Medulla oblongata (tissue), 1 donor: ENCODE measurements around the gene EDN3.

ENCODE experiments used
- DNase-seq: peaks from one replicate; pipeline ENCODE4 v3.0.0-alpha.2; 2015; ENCODE audit errors: extremely low spot score

The EDN3 gene, protein sequence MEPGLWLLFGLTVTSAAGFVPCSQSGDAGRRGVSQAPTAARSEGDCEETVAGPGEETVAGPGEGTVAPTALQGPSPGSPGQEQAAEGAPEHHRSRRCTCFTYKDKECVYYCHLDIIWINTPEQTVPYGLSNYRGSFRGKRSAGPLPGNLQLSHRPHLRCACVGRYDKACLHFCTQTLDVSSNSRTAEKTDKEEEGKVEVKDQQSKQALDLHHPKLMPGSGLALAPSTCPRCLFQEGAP

DNA sequence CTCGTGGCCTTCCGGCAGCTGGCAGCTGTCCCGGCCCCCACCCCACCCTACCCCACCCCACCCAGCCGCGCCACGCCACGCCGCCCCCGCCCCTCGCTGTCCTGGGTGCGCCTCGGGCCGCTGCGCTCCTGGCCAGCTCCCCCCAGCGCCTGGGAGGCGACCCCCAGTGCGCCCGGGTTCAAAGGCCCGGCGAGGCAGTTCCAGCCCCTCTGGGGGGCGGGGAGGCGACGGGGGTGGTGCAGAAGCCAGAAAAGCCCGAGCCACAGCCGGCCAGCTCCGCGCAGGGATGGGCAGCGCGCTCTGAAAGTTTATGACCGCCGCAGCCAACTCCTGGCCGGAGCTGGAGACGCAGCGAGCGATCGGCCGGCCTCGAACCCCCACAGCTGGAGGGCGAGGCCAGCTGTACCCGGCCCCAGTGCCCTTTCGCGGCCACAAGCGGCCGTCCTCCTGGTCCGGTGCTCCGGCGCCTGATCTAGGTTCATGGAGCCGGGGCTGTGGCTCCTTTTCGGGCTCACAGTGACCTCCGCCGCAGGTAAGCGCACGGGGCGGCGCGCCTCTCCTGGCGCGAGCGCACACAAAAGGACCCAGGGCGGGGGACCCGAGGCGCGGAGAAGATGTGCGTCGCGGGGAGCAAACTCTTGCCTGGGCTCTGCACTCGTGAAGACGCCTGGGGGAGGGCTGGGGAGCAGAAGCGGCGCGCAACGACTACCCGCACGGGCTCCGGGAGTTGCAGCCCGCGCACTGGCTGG is at the start of gene EDN3:
Gene EDN3, plus strand, starts transcription at position 279 of the 749 bp plus-strand sequence. Its CDS starts 202 bp downstream, at position 481.
- DNase-seq: no peak

DNA sequence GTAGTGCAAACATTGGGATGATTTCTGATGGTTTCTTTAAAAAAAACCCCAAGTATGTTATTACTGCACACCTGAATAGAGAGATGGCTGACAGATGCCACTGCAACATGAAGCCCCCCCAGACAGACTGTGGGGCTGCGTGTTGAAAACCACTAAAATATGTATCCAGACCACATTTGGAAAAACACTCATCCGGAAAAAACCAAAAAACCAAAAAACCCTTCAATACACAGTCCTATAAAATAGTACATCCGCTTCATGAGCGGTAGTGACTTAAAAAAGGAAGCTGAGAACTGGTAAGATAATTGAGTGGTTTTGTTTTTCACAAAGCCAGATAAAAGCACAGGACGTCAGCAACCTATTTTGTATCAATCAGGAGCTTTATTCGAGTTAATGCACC is 47.1 kb upstream of the EDN3 start:
- no peak for DNase-seq

DNA sequence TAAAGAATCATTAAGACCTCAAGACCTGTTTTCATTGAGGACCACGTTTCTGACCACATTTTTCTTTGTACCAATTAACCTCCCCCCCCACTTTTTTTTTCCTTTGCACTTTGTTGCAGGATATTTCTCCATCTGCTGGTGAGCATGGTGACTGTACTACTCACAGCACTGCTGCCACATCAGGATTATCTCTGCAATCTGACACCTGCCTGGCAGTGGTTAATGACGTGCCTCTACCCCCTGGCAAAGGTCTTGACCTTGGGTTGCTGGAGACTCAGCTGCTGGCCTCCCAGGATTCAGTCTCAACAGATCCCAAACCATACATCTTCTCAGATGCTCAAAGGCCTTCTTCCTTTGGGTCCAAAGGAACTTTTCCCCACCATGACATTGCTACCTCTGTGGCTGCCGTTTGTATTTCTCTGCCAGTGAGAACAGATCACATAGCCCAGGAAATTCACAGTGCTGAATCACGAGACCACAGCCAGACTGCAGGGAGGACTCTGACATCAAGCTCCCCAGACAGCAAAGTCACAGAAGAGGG is 46.6 kb upstream of the EDN3 start:
- no peak for DNase-seq

DNA sequence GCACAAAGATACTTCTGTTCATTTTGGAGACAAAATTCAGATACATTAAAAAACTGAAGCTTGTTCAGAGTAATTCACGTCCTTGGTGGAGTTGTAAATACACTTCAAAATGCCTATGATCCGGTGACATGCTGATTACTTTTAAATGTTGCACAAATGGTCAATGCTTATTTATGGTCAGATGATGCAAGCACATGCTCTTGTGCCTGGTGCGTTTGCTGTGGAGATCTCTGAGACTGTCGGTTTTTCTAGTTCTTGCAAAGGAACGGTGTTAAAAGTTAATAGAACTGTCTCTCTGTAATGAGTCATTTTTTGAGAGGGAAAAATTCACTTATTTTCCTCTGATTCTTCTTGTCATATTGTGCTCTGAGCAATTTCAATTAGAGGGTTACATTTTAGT is 45.2 kb upstream of the EDN3 start:
- no peak for DNase-seq

DNA sequence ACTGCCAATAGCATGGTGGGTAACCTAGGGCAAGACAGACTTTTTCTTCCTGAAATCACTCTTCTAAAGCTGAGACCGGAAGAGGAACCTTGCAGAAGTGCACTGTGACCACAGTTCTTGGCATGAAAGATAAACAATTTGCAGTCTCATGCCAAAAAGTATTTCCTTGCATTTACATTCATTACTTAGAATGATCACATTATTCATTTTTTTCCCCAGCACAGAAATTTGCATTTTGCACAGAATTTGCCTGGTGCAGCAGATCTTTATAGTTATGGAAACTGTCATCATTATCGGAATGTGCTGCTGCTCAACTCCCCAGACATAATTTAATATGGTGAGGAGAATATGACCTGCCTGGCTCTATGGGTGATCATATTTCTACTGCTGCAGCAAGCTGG is 42.2 kb upstream of the EDN3 start:
- DNase-seq: no peak

DNA sequence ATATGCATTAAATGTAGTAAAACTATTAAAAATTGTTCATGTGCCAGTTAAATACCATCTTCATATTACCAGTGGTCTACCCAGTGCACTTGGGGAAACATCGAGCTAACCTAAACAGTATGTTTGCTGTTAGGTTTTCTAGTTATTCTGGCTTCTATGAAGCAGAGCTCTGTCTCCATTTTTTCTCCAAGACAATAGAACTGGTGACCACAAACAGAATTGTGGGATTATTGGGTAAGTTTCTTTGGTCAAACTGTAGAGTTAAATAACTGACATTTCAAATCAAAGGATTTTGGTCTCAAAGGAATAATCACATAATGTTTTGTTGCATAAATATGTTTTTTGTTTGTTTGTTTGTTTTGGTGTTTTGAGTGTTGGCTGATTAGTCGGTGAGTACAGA is 40.5 kb upstream of the EDN3 start:
- no peak for DNase-seq

DNA sequence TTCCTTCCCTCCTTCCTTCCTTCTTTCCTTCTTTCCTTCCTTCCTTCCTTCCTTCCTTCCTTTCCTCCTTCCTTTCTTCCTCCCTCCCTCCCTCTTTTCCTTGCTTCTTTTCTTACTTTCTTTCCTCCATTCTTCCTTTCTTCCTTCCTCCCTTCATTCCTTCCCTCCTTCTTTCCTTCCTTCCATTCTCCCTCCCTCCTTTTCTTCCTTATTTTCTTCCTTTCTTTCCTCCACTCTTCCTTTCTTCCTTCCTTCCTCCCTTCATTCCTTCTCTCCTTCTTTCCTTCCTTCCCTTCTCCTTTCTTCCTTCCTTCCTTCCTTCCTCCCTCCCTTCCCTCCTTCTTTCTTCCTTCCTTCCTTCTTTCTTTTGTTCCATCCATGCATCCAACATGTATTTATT is 35.1 kb upstream of the EDN3 start:
- DNase-seq: no peak

DNA sequence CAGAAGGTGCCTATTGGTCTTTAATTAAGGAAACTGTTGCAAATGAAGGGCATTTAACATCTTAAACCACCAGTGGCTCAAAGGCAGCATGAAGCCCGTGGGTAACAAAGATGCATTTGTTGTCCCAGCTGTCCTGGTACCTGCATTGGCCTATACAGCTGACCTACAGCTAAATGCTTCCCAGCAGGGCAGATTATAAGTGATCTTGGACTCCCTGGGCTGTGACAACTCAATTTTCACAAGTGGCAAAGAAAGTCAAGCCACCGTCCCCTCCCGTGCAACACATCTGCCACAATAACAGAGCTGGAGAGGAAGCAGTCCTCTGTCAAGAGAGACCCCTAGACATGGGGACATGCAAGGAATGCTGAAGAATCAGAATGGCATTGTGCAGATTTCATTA is 31.5 kb upstream of the EDN3 start:
- DNase-seq: no peak

DNA sequence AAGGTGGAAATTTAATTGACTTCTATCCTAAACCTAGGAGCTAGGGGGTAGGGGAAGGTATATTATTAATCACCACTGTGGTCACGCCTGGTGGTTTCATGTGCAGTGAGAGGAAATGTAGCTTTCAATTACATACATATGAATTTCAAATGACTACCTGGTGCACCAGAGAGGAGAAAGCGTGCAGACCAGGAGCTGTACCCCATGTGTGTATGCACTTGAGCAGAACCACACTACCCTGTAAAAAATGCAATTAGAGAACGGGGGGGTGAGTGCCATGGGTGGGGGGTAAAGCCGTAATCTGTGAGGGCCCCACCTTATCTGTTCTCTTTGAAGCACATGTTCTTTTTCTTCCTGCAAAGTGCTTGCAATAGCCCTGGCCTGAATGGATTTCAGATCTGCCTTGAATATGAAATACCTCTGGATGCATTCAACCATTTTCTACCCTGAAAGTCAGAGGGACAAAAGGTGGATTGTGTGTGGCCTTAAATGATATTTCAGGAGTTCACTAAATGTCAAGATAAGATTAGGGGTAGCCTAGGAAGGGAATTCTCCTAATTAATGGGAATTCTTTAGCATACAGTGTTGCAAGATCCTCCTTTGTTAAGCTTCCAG is 30.9 kb upstream of the EDN3 start:
- DNase-seq: no peak

DNA sequence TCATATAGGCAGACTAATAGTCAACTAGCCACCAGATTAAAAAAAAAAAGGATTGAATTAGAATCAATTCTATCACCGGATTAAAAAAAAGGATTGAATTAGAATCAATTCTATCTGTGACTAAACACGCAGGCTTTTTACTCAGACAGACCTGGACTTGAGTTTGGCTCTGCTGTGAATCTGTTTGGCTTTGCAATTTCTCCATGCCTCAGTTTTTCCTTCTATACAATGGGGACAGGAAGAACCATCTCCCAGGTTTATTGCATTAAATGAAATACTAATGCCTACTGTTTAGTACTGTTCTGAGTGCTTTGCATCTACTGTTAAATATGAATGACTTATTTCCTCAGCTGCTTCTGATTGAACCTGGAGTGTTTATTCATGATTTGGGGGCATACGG is 30.0 kb upstream of the EDN3 start:
- DNase-seq: no peak

DNA sequence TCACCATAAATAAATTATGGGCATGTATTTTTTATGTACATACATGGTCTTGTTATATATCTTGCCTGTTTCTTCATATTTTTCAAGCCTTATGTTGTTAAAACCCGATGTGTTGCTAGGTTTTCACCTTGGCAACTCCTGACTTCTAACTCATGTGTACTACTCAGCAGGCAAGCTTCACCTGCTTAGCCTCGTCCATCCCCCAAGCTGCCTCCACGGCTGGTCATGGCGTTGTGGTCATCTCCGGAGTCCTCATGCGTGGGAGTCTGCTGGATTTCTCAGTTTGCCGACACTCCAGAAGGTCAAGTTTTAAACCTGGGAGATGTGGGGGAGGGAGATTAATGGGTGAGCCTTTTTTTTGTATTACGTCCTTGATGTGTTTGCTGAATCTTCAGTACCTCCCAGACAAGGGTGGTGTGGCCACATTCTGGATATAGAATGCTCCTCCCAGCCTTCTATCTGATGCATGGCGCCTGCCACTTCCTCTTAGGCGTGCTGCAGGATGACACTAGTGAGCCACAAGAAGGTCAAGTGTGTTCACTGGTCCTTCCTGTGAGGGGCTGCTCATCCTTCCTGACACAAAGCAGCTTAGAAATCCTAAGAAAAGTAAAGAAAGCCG is 26.6 kb upstream of the EDN3 start:
- no peak for DNase-seq

DNA sequence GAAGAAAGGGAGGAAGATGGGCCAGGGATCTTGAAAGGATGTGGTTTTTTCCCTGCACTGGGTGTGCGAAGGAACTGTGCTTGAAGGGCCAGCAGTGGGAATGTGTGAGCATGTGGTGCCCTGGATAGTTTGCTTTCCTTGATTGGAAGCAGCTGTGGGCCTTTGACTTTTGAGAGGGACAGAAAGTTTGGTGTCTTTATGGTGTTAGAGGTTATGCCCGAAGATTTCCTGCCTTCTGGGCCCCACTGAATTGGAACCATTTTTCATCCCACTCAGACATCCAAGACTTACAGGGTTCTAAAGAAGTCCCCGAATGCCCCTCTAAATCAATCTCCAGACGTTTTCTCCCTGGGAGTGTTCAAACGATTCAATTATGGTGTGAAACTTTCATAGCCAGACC is 23.5 kb upstream of the EDN3 start:
- no peak for DNase-seq

DNA sequence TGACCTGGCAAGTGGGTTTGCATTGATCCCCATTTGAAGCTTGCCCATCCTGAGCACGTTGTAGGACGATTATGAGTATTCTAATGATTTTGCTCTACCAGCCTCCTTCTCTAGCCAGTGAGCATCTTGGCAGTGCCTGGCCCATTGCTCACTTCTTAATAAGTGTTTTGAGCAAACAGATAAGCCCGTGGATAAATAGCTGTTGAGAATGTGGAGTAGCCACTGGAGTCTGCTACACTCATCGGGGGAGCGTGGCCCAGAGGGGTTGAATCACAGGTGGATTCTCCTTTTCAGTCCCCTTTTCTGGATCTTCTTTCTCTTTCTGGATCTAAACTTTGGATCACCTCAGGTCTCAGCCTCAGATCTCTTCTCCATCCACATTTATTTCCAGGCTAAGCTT is 15.9 kb upstream of the EDN3 start:
- no peak for DNase-seq

DNA sequence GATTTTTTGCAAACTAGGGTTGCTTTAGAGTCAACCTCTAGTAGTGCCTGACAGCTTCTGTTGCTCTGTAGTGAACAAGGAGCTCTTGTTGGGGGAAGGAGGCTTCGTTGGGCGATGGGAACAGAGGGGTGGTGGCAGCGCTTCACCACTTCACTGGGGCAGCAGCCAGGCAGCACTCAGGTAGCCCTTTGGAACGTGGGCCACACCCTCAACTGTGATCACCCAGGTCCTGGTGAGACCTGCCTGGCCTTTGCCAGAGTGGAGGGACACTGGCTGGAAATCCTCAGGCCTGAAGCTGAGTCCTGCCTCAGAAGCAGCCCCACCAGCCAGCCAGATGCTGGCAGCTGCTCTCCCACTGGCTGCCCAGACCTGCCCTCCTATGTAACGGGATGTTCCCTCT is 10.4 kb upstream of the EDN3 start:
- DNase-seq: no peak

DNA sequence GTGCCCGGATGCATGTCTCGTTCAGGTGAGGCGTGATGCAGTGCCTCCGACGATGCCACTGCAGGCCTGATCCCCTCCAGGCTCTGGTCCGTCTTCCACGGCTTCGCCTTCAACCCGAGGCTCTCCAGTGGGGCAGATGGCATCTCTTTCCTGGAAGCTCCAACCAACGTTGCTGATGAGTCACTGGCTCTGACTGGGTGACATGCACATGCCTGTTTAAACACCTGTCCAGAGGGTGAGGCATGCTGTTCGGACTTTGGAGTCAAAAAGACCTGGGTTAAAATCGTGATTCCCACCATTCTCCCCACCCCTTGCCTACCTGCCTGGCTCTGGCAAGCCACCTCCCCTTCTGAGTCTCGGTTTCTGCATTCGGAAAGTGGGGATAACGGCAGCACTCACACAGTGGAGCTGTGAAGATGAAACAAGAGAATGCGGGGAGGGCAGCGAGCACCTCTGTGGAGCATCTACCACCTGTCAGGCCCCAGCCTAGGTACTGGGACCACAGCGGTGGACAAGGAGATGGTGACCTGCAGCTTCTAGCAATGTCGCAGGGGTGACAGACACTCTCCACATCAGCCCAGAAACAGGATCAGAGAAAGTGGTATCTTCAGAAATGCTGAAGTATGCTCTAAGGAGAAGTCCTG is 8.5 kb upstream of the EDN3 start:
- no peak for DNase-seq

DNA sequence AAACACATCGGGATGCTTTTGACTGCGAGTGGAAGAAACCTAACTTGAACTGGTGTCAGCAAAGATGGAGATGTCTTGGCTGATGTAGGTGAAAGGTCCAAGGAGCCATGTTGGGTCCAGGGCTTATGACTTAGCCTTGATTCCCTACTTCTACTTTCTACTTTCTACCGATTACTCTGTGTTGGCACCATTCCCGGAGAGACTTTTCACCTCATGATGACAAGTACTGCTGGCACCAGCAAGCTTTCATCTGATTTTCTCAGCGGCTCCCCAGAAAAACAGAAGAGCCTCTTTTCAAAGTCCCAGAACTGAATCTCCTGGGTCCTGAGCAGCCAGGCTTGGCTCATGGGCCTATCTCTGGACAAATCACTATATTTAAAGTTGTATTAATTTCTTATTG is 4.9 kb upstream of the EDN3 start:
- no peak for DNase-seq

DNA sequence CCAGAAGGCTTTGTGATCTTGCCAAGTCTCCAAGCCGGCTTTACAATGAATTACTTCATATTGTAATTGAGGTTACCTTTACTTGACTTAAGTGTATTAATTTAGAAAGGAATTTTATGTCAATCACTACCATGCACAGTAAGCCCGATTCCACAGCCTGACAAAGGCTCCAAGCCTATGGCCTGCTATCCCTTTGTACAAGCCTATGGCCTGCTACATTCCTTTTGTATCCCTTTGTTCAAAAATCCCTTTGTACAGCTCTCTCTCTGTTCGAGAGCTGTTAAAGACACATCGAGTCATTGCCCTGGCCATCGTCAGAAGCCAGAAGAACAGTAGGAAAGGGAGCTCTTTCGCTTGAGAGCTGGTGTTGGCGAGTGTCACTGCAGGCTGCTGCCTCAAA is 2.7 kb upstream of the EDN3 start:
- DNase-seq: no peak

DNA sequence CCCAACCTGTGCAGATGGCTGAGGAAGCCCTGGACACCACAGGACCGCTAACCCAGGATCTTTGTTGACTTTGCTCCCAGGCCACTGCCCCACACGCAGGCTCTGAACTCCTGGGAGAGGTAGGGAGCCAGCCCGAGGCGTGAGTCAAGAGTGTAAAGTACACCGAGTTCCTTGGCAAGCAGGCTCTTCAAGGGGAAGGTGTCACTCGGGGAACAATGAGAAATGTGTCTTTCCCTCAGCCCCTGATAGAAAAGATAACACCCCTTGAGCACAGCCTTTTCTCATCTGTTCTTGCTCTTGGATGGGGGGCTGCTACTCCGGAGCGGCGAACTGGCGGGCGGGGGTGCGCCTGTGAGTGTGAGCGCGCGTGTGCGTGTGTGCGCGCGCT is 472 bp upstream of the EDN3 start:
- no peak for DNase-seq

DNA sequence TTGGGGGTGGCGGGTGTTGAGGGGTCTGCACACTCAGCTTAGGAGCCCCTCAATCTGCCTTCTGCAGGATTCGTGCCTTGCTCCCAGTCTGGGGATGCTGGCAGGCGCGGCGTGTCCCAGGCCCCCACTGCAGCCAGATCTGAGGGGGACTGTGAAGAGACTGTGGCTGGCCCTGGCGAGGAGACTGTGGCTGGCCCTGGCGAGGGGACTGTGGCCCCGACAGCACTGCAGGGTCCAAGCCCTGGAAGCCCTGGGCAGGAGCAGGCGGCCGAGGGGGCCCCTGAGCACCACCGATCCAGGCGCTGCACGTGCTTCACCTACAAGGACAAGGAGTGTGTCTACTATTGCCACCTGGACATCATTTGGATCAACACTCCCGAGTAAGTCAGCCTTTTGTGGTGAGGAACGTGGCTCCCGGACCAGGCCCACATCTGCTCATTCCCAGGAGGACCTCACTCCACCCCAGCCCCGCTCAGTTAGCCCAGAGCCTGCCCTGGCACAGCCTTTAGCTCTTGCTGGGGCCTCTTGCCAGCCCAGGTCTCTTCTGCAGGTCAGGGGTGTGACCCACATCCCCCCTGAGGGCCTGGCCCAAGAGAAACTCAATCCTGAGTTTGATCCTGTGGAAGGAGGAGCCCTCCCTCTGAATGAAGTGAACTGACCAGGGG is 1.1 kb downstream of the EDN3 start:
- no peak for DNase-seq

DNA sequence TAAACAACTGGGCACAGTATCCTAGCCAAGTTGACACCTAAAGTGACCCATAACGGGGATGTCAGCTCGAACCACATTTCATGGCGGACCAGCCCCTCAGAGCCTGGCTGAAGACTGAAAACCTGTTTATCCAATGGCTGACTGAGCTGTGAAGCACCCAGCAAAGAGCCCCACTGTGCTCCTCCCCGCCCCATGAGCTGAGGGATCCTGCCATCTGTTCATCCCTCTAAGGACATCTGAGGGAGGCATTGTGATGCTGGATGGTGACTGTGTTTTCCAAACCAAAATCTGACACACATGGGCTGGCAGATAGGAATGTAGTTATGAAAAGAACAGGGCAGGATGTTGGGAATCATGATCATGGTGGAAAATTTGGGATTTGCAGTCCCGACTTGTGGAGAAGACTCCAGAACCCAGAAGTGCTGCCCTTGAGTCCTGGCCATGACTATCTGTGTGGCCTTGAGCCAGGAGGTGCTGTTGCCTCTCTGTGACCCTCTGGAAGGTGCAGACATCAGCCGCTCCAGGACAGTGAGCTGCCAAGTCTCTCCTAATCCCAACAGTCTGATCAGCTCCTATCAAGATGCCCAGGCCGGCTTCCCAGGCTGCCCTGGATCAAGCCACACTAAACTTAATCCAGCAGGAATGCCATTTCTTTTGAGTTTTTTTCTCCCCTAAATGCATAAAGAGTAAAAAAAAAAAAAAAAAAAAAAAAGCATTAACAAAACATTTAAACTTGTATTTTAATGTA is 5.7 kb downstream of the EDN3 start:
- DNase-seq: no peak

DNA sequence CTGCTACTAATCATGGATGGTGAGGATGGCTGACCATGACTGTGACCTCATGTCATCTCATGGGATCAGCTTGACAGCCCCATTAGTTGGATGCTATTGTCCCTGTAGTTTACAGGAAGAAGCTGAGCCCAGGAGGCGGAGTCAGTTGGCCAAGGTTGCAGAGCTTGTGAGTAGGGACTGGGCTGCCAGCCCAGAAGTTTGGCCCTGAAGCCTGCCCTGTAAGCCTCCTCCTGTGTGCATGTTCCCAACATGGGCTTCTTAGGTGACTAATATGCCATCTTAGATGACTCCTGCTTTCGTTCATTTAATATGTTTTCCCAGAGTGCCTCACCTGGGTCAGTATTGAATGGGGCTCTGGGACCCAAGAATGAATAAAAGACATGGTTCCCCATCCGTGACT is 6.9 kb downstream of the EDN3 start:
- DNase-seq: no peak
